A549 treated with AZD2906 at 1 μM for 4 hours (cell line): ENCODE results near the gene MS4A10. TPM values are rescaled to one million over a fixed set of nuclear protein-coding genes. Genes with fewer than 3 reads are reported as not detected.

Source experiments
- total RNA-seq: library from RNA; stranded (reverse); fragments of 200-300 nt; extraction: Qiagen RNA extraction; gene quantifications from 5 replicates; pipeline ENCODE4 v1.2.3, GENCODE V29; 2022

The MS4A10 gene
- not detected in 5 replicates for total RNA-seq

GRCh38 chr11:60785136-60785535 is at the start of gene MS4A10:
MS4A10 (plus strand) TSS chr11:60785333; CDS start chr11:60790336, 5,003 bp downstream.

GRCh38 chr11:60756307-60757032 is 28.7 kb upstream of the MS4A10 start, which contains the start of gene MS4A15:
MS4A15 (plus strand) TSS chr11:60756867; CDS start chr11:60763734, 6,867 bp downstream.

DNA sequence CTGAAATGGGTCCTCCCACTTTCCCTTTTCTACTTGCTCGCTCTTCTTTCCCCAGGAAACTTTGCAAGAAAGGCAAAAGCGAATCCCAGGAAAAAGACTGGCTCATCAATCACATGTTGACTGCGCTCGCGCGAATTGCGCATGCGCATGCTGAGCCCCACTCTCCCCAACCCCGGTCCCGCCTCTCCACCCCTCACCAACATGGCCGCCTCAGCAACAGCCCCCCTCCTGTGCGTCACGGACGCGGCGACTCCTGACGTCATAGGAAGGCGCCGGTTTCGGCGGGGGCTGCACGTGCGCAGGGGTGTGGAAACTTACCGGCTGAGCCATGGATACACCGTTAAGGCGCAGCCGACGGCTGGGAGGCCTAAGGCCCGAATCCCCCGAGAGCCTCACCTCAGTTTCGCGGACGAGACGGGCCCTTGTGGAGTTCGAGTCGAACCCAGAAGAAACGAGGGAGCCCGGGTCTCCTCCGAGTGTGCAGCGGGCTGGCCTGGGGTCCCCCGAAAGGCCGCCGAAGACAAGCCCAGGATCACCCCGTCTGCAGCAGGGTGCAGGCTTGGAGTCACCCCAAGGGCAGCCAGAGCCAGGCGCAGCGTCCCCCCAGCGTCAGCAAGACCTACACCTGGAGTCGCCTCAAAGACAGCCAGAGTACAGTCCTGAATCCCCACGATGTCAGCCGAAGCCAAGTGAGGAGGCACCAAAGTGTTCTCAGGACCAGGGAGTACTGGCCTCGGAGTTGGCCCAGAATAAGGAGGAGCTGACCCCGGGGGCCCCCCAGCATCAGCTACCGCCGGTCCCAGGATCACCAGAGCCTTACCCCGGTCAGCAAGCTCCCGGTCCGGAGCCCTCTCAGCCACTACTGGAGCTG is 56.9 kb downstream of the MS4A10 start, which contains the start of gene CCDC86:
CCDC86 (plus strand) TSS at position 317 of the 871 bp plus-strand sequence; CDS start at position 329, 12 bp downstream.

Other genes starting within 250 kb of the MS4A10 start
- not detected in 5 replicates for gene MS4A8, start 85.7 kb upstream of the MS4A10 start, total RNA-seq
- not detected in 5 replicates for gene MS4A18, start 60.6 kb upstream of the MS4A10 start, total RNA-seq
- gene MS4A15, start 28.5 kb upstream of the MS4A10 start, total RNA-seq, result 0.06 TPM in 1 of 5 replicates, not detected in the others
- gene CCDC86, start 56.8 kb downstream of the MS4A10 start, total RNA-seq, result 82.9 to 107 TPM (median 95.2 TPM) in 5 replicates
- 0.06 to 0.09 TPM (median 0.07 TPM) in 4 of 5 replicates, not detected in the other for gene PTGDR2, start 70.6 kb downstream of the MS4A10 start, total RNA-seq
- gene ZP1, start 82.2 kb downstream of the MS4A10 start, total RNA-seq, result 0.09 to 0.69 TPM (median 0.13 TPM) in 5 replicates
- 159 to 188 TPM (median 175 TPM) in 5 replicates for gene PRPF19, start 121.3 kb downstream of the MS4A10 start, total RNA-seq
- 107 to 136 TPM (median 130 TPM) in 5 replicates for gene TMEM109, start 128.8 kb downstream of the MS4A10 start, total RNA-seq
- 91.8 to 138 TPM (median 121 TPM) in 5 replicates for gene TMEM132A, start 139.1 kb downstream of the MS4A10 start, total RNA-seq
- gene SLC15A3, start 166.8 kb downstream of the MS4A10 start, total RNA-seq, result not detected in 5 replicates
- gene CD6, start 186.3 kb downstream of the MS4A10 start, total RNA-seq, result 0.04 to 0.16 TPM (median 0.09 TPM) in 5 replicates